NCI-H2196 (cell line): Measurements from ENCODE around the gene LRRC19.

ENCODE experiments used
- DNase-seq: peaks from one replicate; lab custom pipeline; 2025; ENCODE audit not compliant: unreplicated experiment; lab: John Stamatoyannopoulos, UW

LRRC19 gene, protein sequence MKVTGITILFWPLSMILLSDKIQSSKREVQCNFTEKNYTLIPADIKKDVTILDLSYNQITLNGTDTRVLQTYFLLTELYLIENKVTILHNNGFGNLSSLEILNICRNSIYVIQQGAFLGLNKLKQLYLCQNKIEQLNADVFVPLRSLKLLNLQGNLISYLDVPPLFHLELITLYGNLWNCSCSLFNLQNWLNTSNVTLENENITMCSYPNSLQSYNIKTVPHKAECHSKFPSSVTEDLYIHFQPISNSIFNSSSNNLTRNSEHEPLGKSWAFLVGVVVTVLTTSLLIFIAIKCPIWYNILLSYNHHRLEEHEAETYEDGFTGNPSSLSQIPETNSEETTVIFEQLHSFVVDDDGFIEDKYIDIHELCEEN

DNA sequence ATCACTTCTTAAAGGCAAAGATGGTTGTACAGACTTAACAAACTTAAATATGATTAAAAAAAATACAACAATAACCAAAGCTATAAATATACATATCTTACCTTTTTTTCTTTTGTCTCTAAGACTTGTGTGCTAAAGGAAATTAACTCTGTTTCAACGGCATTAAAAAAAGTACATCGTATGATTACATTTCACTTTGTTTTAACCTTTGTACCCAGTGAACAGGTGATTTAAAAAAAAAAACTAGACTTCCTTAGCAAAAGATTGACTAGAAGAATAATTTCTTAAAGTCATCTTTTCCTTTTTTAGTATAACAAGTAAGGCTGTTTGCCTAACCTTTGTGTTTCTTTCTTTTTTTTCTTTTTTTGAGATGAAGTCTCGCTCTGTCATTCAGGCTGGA lies at the start of gene LRRC19:
Gene LRRC19 (minus strand): TSS at position 182 of the 400 bp plus-strand sequence. CDS start 5,978 bp downstream, outside the sequence.
- DNase-seq: no peak

DNA sequence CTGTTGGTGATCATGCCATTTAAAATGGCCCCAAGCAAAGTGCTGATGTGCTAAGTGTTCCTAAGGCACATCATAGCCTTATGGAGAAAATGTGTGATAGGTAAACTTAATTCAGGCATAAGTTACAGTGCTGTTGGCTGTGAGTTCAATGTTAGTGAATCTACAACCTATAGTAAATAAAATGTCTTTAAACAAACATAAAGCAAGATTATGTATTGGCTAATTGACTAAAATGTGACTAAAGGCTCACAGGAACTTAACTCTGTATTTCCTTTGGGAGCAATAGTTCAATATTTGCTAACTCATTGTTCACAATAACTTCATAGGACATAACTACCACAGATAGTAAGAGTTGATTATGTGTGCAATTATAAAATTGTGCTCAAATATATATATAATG lies 49.4 kb upstream of the LRRC19 start:
- no peak for DNase-seq

DNA sequence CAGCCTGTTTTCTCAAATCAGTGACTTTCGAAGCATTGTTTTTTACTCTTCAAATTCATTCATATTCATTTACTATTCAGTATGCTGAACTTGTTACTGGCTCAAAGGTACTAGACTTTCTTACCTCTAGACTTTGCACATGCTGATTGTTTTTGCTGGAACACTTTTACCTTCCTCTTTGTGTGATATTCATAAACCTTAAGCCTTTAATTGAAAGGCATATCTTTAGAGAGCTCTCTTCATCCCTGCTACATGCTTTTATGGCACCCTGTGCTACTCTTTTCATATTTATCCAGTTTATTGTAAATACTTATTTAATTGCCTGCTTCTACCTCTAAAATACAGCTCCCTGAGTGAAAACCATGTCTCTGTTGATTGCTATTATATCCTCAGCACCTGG lies 48.7 kb upstream of the LRRC19 start:
- DNase-seq: no peak

DNA sequence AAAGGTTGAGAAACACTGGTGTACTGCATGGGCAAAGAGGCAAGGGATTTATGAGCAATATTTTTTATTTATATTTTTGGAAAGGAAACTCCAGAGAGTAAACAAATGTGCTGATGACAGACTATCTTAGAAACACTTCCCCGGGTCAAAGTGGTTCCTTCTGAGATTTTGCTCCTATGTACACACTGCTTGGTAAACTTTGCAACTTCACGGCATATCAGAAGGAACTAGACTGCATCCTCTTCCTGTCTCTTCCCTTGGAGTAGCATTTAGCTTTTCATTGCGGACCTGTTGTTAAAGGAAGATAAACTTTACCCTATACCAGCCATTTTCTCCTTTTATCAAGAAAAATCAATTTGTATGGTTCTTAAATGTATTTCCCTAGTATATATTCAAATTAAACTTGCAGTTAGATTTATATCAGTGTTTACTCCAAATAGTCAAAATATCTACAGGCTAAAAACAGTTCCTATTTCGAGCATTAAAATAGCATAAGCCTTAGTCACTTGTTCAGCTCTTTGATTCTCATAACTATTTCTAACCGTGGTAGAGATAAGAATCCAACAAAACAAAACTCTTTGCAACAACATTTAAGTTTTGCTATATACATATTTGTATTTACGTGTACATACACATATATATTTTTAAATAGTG lies 48.0 kb upstream of the LRRC19 start:
- no peak for DNase-seq

DNA sequence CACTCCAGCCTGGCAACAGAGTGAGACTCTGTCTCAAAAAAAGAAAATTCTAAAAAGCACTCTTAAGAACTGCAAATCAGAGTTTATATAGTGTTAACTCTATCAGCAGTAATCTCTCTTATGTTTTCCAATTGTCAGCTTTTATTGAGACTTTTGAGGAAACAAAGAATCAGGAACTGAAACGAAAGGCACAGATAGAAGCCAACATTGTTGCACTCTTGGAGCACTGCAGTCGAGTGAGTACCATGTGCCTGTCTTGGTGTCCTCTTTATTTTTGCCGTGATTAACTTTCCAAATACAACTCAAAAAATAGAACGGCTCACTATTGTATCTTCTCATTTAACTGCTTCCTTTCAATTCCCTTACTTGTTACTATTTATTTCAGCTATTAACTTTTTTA lies 41.7 kb upstream of the LRRC19 start:
- DNase-seq: no peak

DNA sequence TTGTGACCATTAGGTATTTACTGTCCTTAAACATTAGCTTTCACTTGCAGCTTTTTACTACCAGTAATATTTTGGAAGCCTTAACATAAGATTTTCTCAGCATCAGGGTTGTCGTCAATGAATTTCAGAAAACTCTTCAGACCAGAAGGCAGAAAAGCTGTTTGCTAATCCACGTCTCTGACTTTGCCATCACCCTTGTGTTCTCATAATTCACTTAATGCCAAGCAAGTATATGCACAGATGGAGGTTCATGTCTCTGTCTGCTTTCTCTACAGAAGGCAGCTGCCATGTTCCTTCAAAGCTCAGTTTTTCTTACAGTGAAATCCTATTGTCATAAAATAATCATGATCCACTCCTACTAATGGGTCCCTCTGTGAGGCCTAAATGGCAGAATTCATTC lies 37.7 kb upstream of the LRRC19 start:
- DNase-seq: no peak

DNA sequence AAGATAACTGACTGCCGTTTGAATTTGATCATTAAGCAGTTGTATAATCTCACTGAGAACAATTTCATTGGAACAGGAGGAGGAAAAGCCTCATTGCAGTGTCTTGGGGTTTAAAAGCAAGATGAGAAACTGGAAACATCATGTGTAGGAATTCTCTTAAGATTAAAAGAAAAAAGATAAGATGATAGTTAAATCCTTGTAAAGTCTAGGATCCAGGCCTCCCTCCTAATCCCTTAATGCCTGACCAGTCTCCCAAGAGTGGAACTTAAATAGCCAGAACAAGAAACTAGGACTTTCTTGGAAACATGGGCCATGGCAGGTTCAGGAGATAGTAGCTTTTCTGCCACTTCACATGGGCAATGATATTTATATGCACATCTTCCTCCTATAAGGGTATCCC lies 37.0 kb upstream of the LRRC19 start:
- no peak for DNase-seq

DNA sequence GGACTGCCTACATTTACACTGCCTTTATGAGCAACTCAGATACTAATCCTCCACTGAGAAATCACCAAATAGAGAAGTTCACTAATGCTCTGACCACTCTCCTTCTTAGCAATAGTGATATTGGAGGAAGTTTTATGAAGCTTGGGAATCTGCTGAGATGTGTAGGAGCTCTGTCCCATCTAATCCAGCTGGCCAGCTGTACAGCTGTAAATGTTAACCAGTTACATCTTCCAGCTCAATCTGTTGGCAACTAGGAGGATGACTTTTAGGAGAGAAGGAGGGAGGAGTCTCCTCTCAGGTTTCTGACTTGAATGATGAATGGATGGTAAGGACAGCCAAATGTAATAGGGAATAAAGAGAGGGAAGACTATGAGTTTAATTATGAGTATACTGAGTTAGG lies 36.3 kb upstream of the LRRC19 start:
- no peak for DNase-seq

DNA sequence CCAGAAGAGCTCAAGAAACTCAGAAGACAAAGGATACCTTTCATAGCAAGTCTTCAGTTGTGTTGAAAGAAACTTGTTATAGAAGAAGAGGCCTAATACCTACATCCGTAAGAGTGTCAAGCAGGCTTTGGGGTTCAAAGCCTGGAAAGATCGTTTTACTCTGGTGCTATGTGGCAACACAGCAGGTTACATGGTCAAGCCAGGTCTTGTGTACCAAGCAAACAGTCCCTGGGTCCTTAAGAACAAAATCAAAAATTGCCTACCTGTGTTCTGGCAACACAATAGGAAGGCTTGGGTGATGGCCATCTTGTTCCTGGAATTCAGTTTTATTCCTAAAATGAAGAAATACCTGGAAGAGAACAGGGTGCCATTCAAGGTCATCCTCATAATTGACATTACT lies 32.0 kb upstream of the LRRC19 start:
- no peak for DNase-seq

DNA sequence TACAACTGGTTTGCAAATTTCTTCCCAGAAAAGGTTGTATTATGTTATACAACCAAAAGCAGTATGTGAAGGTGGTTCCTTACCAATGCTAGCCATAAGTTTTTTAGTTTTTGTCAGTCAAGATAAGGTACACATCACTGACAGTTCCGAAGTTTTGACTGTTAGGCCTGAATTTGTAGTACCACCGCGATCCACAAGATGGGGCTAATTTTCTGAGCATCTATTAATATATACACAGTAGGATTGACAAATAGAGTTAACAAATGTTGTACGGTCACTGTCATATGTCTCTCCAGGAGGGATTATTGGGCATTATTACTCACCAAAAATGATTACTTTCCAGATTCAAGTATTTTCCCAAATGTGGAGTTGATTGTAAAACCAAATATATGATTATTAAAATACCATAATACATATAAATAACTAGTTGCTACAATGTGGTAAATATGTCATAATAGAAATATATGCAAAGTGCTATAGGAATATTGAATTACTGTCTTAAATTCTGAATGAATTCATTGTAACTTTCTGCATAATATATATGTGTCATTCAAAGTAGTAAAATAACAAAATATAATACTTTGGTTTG lies 28.4 kb upstream of the LRRC19 start:
- DNase-seq: peak; percentile 59

DNA sequence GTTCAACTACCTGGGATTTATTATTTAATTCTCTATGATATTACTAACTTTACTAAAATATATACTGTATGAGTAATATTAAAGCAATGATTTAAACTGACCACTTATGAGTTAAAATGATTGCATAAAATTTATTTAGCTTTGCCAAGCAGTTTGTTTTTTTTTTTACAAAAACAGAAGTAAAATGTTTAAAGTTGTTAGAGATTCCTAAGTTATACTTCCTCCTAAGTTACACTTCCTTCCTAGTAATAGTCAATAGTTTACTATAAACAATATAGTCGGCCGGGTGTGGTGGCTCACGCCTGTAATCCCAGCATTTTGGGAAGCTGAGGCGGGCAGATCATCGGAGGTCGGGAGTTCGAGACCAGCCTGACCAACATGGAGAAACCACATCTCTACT lies 23.7 kb upstream of the LRRC19 start:
- DNase-seq: no peak

DNA sequence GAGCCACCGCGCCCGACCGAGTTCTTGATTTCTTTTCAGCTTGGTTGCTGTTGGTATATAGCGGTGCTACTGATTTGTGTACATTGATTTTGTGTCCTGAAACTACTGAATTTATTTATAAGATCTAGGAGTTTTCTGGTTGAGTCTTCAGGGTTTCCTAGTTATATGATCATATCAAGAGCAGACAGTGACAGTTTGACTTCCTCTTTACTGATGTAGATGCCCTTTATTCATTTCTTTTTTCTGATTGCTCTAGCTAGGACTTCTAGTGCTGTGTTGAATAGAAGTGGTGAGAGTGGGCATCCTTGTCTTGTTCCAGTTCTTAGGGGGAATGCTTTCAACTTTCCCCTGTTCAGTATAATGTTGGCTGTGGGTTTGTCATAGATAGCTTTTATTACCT lies 17.4 kb upstream of the LRRC19 start:
- no peak for DNase-seq

DNA sequence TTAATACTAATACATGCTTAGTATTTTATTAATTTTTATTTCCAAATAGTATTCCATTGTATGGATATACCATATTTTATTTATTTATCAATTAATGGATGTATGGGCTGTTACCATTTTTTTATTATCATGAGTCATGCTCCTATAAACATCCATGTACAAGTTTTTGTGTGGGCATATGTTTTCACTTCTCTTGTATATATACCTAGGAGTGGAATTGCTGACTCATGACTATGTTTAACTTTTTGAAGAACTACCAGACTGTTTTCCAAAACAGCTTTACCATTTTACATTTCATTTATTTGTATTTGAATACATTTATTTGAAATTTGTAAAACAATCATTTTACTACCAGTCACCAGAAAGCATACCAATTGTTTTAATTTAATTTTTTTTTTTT lies 14.1 kb upstream of the LRRC19 start:
- no peak for DNase-seq

DNA sequence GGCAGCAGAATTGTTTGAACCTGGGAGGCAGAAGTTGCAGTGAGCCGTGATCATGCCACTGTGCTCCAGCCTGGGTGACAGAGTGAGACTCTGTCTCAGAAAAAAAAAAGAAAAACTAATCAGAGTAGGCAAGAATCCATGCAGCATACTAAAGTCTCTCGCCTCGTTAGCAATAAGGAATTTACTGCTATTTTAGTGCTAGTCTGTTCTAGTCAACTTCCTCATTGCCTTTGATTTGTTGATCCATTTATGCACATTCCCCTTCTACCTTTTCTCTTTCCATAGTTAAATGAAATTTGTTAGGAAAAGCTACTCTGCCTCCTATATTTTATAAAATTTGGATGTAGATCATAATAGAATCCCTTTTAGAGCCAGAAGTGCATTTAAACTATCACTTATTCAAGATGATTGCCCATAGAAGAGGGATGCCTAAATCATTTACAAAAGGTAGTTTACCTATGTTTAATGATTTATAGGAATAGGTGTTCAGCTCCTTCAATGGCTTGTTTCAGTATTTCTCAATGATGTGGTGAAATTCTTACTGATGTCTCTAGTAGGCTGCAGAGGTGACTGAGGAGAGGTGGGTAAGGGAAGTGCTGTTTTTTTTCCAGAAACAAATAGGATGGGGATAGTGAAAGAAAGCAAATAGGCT lies 1.9 kb downstream of the LRRC19 start:
- no peak for DNase-seq

DNA sequence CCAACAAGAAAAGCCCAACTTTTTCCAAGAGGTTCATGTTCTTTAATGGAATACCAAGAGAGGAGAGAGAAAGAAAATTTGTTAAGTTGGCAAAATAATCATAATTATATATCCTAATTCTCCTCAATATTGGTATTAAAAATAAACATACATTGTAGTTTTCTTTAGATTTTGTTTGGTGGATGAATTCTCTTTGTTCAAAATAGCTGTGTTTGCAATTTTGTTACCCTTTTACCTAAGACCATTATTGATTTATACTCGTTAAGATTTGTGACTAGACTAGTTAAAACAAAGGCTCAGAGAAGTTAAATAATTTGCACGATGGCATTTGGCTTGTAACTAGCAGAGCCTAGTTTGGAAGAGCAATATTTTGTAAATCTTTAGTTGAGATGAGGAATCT lies 9.7 kb downstream of the LRRC19 start:
- no peak for DNase-seq

DNA sequence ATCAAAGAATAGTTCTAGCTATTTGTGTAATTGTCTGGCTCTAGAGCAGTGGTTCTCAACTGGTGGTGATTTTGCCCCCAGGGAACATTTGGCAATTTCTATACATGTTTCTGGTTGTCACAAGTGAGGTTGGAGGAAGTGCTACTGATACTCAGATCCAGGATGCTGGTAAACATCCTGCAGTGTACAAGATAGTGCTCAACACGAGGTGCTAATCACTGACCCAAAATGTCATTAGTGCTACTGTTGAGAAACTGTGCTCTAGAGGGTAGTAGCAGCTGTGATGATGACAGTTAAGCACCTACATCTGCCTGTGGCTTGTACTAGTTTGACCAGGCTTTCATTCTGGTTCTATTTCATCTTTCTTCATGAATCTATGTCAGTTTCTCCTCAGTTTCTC lies 22.1 kb downstream of the LRRC19 start:
- DNase-seq: no peak

DNA sequence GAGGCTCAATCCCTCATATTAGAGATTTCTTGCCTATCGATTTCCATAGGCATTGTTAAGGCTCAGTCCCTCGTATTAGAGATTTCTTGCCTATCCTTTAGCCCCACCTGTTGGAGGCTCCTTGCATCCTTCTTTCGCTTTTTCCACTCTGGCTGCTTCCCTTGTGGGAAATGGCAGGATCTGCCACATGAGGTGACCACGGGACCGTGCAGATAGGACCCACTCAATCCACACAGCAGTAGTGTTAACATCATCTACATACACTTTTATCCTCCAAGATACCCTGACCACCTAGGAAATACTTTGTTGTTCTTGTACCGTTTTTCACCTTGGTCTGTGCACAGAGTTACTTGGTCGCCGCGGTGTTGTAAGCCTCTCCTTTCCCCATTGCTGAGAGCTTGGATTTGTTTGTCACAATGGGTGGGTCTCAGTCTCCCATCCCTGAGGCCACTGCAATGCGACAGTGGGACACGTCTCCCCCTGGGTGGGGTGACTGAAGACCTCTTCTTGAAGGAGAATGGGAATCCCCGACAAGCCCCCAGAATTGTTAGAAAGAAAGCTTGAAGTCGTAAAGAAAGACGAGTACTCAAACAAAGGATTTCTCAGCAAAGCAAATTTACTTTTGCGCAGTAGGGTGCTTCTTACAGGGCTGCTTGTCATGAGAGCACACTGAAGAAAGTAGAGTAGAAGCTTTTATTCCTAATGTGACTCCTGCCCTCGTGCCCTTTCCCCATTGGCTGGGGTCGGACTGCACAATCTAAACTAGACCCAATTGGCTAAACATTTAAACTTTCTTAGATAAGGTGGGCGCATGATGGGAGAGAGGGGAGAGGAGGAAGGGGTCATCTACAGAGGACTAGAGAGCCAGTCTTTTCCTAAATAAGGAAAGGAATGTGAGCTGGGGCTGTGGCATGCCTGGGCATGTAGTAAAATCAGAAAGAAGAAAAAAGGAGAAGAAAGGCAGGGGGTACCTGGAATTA lies 29.5 kb downstream of the LRRC19 start:
- peak; percentile 6 for DNase-seq

DNA sequence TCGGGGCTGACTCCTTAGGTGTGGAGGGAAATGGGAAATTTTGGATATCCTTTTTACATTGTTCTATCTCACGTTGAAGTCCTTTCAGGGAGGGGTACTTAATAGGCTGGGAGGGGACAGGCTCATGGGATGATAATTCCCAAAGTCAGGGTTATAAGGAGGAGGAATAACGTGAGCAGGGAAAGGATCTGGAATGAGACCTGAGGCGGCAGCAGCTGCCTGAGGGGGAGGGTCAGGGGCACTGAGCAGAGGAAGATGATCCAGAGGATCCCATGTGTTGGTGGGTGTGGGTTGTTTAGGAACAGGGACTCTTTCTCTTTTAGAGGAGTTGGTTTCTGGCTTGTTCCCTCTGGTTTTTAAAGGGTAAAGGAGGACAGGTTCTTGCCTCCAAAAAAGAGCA lies 30.5 kb downstream of the LRRC19 start:
- no peak for DNase-seq

DNA sequence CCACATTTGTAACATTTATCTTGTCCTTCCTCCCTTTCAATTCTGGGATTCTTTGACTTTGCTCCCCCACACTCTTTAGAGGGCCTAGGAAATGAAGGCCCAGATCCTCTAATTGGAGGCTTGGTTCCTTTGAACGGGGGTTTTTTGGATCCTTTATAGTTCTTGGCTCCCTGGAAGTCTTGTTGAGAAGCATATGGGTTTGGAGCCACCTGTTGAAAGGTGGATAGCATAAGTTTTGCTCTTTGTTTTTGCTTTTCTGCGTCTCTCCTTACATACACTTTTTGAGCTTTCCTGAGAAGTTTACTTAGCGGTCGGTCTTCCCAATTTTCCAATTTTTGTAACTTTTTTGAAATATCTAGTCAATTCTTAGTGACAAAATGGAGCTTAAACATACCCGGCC lies 31.5 kb downstream of the LRRC19 start:
- DNase-seq: no peak

DNA sequence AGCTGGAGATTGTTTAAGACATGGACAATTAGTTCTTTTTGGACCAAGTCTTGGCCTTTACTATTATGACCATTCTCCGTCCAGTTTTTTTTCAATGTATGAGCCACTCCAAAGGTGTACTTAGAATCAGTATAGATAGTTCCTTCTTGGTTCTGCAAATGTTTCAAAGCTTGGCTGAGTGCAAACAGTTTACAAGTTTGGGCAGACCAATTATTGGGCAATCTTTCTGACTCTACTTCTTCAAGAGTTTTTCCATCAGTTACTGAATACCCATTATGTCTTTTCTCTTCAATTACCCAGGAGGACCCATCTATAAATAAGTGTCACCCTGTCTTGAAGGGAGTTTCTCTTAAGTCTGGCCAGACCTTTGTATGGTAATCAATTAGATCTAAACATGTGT lies 33.8 kb downstream of the LRRC19 start:
- DNase-seq: no peak

DNA sequence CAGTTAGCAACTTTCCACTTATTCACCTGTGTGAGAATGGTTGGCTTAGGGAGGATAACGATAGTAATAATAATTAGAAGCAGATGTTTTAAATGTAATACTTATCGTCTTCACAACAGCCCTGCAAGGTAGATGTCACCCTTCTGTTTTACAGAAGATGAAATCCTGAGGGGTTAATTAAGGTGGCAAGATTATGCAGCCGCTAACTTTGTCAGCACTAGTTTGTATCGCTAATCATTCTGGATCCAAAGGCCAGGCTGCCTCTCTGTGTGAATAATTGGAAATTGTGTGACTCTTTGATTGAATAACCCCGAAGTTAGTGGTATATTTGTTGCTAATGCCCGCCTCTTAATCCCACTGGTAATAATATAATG lies 48.6 kb downstream of the LRRC19 start:
- DNase-seq: no peak
